ENCODE results near the gene PEDS1.
A peak's percentile ranks its signal among the peaks of the same experiment; 100 is the strongest.
"Not testable (repeated sequence)": the region's sequence is repeated elsewhere in the genome, so short reads cannot be mapped to it uniquely, and the experiment has no call there.

PEDS1 gene

DNA sequence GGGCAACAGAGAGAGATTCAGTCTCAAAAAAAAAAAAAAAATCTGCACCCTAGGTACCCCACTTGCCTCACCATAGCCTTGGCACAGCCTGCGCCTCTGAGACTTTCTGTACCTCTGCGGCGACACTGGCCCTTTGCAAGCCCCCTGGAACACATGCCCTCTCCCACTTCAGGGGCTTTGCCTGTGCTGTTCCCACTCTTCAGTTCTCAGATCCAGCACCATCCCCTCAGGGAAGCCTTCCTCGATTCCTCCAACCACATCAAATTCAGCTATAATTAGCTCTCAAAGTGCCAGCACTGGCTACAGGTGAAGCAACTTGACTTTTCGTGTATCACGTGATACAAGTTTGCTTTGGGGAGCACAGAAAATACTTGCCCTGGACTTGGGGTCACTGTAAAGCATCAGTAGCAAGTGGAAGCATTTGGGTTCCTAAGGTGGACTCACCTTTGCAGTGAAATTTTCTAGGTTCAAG, 38.4 kb downstream of the PEDS1 start:
- no peak for DNase-seq (ENCODE audit: extremely low read depth in 1 of 2, low read depth in 1 of 2)

GRCh38 chr20:50113420-50114224, 39.9 kb downstream of the PEDS1 start:
- no peak for DNase-seq (ENCODE audit: extremely low read depth in 1 of 2, low read depth in 1 of 2)

DNA sequence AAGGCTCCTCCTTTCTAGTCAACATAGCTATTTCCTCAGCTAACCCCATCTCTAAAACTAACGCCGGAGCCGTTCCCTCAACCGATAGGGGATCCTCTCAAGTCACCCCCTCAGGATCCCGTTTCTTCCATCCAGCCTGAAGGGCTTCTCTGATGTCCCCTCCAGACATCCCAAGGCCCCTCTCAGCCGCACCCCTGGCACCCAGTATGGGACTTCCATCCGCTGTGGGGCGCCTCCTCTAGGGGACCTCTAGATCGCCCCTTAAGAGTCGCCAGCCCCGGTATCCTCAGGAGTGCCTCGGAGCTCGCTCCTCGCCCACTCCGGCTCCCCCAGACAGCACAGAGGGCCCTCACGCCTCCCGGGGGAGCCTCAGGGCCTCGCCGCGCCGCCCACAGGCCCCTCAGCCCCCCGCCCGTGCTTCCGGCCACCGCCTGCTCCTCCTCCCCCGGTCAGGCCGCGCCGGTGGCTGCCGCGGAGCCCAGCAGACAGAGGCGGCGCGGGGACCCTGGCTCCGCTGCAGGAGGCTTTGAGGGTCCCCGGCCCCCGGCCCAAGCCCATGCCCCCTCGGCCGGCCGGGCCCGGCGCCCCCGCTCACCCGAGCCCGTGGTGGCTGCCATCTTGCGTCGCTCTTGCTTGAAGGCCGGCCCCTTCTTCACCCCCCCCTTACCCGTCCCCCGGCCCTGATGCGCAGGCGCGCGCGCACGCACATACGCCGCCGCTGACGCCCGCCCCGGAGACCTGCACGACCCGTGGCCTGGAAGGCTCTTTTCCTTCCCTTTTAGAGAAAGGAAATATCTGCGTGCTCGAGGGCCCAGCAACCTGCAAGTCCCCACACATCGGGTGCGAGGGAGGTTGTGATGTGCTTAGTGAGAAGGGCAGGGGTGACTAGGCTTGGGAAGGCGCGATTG, 40.8 kb downstream of the PEDS1 start, which contains the start of gene UBE2V1:
UBE2V1 (minus strand) TSS at position 639 of the 908 bp plus-strand sequence; CDS start at position 617, 22 bp downstream.
- peak; percentile 59 to 85 for DNase-seq (ENCODE audit: extremely low read depth in 1 of 2, low read depth in 1 of 2)

GRCh38 chr20:50111829-50112495, 41.6 kb downstream of the PEDS1 start:
- DNase-seq (ENCODE audit: extremely low read depth in 1 of 2, low read depth in 1 of 2): no peak

DNA sequence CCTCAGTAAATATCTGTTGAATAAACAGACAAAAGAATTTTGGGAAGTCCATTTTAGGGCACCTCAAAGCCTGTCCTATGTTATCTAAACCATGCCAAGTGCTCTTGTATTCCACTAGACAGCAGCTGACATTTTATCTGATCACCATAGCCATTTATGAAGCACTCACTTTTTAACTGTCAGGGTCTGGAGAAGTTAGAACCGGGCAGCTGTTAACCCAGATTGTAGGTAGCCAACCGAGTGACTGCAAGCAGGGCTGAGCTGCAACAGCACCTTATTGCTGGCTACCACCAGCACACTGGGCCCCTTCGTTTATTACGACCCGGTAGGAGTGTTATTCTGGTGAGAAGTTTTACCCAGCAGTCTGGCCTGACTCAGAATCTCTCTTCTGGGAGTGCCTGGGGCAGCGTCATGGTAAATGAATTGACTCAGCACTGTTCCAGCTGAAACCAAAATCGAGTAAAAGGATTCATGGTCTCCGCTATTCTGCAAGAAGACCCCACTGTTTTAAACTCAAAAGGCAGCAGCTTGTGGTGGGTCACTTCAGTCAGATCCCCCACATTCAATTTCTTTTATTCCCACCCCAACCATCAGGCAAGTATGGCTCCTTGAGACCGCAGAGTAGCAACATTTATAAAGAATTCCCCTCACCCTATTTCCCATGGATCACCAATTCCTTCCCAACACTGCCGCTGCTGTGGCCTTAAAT, 42.2 kb downstream of the PEDS1 start:
- no peak for DNase-seq (ENCODE audit: extremely low read depth in 1 of 2, low read depth in 1 of 2)

GRCh38 chr20:50110141-50111047, 43.1 kb downstream of the PEDS1 start:
- peak in 1 of 2 donors; percentile 23 for DNase-seq (ENCODE audit: extremely low read depth in 1 of 2, low read depth in 1 of 2)

- no peak for DNase-seq (ENCODE audit: extremely low read depth in 1 of 2, low read depth in 1 of 2)
These were observed 44.8 kb downstream of the PEDS1 start for GRCh38 chr20:50108556-50109235.

GRCh38 chr20:50107796-50108331, 45.7 kb downstream of the PEDS1 start:
- no peak for DNase-seq (ENCODE audit: extremely low read depth in 1 of 2, low read depth in 1 of 2)

- no peak for DNase-seq (ENCODE audit: extremely low read depth in 1 of 2, low read depth in 1 of 2)
These were observed 46.4 kb downstream of the PEDS1 start for GRCh38 chr20:50107086-50107660.

GRCh38 chr20:50106669-50107068, 46.9 kb downstream of the PEDS1 start:
- DNase-seq (ENCODE audit: extremely low read depth in 1 of 2, low read depth in 1 of 2): not testable (repeated sequence)
